GM12872 (cell line): ENCODE measurements around the gene AACS.

ENCODE experiments used
- TF ChIP-seq, protein P1 (sequence below): IDR thresholded peaks from 3 replicates; pipeline ENCODE4 v1.5.1; 2011; ENCODE audit warnings: low read depth, mild to moderate bottlenecking, low read length, moderate library complexity; ENCODE audit not compliant: insufficient read depth

The AACS gene

DNA sequence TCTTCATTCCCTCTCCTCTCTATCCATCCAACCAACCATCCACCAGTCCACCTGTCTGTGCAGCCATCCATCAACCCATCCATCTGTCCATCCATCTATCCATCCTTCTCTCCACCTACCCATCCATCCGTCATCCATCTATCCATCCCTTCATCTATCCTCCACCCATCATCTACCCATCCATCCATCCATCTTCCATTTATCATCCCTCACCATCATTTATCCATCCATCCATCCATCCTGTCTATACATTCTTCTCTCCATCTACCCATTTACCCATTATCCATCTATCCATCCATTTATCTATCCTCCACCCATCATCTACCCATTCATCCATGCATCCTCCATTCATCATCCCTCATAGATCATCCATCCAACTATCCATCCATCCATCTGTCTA is 24.4 kb downstream of the AACS start:
- TF ChIP-seq, protein P1, sequence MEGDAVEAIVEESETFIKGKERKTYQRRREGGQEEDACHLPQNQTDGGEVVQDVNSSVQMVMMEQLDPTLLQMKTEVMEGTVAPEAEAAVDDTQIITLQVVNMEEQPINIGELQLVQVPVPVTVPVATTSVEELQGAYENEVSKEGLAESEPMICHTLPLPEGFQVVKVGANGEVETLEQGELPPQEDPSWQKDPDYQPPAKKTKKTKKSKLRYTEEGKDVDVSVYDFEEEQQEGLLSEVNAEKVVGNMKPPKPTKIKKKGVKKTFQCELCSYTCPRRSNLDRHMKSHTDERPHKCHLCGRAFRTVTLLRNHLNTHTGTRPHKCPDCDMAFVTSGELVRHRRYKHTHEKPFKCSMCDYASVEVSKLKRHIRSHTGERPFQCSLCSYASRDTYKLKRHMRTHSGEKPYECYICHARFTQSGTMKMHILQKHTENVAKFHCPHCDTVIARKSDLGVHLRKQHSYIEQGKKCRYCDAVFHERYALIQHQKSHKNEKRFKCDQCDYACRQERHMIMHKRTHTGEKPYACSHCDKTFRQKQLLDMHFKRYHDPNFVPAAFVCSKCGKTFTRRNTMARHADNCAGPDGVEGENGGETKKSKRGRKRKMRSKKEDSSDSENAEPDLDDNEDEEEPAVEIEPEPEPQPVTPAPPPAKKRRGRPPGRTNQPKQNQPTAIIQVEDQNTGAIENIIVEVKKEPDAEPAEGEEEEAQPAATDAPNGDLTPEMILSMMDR, result no peak

DNA sequence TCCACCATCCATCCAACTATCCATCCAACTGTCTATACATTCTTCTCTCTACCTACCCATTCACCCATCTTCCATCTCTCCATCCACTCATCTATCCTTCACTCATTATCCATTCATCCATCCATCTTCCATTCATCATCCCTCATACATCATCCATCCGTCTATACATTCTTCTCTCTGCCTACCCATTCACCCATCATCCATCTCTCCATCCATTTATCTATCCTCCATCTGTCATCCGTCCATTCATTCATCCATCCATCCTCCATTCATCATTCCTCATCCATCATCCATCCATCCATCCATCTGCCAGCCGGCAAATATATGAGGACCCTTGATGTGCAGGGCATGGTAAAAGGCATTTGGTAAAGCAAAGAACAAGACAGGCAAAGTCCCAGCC is 25.2 kb downstream of the AACS start:
- TF ChIP-seq, protein P1, result no peak

DNA sequence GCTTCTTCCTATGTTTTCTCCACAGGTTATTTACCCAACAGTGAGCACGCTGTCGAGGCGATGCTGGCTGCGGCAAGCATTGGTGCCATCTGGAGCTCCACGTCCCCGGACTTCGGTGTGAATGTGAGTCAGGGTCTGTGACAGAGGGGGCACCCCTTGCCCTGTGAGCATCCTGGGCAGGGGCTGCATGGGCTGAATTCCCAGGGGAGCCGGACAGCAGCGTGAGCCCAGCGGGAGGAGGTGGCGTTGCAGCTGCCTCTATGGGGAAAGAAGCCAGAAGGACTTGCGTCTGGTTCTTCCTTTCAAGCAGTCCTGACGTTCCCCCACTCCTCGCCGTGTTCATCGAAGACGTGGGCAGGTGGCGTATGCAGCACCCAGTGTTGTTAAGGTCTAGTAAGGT is 26.2 kb downstream of the AACS start:
- TF ChIP-seq, protein P1, result no peak

DNA sequence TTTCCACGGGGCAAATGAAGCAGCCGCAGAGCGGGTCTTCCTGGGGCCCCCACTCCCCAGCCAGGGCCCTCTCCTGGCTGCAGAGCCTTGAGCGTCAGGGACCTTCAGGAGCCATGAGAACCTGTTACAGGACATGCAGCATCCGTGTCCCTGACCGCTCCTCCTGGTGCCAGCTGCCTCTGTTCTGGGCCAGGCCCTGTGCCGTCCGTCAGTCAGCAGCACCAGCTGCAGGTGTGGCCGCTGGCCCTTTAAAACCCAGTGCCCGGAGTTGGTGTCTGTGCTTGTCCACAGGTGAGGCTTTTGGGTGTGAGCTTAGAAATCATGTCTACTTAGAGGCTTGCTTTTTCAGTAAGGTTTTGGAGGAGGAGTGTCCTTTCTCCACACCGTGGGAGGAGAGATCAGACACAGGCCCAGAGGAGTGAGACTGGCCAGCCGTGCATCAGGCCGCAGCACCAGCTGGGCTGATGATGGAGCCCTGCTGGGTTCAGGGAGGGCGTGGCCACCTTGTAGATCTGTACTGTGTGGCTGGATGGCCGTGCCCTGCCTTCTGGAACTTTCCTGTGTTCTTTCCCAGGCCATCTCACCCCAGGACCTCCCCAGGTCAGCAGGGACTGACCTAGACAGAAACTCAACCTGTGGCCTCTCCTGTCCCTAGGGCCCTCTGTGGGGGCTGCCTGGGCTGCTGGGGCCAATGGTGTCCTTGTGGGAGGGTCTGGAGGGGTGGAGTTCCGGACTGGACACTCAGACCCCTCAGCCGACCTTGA is 27.1 kb downstream of the AACS start:
- TF ChIP-seq, protein P1, result no peak

DNA sequence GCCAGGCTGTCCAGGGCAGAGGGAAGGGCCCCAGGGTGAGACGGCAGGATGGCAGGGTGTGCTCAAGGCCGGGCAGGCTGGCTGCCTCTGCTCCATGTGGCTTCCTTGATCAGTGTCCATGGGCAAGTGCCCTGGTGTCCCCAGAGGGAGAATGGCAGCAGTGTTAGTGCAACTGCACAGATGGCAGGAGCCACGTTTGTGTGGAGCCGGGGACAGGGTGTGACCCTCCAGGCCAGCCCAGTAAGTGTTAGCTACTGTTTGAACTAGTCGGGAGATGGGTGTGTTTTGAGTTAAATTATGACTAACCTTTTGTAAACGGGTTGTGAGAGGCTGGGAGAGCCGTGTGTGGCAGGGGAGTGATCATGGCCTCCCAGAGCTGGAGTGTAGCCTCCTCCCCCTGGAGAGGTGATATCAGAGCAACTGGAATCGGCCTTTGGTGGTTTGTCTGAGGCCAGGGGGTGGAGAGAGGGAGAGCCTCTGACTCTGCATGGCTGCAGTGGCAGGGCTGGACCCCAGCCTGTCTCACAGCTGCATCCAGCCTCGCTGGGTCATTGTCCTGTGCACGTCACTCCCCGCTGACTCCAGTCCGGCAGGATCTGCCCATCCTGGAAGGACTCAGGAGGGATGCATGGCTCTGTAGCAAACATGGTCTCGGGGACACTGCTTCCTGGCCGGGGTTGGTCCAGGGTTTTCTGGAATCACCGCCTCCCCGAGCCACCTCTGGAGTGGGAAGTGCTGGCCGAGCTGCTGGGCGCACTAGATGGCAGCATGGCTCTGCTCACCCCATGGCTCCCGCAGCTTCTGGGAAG is 27.8 kb downstream of the AACS start:
- TF ChIP-seq, protein P1, result no peak

DNA sequence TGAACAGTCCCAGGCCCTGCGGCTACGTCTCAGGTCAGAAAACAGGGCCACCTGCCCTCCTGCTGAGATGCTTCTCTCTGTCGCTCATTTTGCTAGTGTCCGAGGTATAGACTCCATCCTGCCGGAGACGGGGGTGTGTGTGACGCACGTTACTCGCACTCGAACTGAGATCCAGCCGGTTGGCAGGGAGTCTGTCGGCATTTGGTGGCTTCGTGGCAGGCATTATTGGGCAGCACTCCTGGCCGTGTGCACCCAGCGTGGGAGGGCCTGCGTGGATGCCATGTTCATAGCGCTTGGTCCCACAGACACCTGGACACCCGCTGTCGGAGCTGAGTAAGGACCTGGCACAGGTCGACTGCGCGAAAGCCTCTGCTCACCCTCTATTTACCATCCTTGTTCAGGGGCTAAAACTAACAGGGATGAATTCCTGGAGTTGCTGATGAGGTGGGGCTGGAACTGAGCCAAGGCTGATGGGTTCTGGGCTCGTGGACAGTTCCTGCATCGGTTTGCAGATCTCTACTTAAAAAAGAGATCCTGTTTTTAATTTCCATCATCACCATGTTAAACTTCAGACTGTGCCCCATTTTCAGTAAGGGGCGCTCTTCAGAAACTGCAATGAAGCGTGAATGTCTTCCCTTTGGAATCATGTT is 28.6 kb downstream of the AACS start:
- TF ChIP-seq, protein P1, result no peak

DNA sequence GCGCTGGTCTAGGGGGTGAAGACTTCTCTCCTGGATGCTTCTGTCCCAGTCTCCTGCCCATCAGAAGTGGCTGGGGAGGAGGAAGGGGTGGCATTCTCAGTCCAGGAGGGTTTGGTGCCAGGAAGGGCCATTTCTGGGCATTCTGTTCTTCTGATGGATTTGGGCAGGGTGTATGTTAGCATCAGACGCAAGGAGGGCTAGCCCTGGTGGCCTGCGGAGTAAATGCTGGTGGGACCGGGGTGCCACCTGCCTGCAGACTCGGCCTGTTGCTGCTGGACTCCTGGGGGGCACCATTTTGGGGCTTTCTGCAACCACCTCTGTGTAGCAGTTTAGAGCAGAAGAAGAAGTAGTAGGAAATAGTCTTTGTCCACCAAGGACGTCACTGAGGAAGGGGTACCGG is 31.7 kb downstream of the AACS start:
- TF ChIP-seq, protein P1, result no peak
